ENCODE measurements around the gene DQX1.

DNA sequence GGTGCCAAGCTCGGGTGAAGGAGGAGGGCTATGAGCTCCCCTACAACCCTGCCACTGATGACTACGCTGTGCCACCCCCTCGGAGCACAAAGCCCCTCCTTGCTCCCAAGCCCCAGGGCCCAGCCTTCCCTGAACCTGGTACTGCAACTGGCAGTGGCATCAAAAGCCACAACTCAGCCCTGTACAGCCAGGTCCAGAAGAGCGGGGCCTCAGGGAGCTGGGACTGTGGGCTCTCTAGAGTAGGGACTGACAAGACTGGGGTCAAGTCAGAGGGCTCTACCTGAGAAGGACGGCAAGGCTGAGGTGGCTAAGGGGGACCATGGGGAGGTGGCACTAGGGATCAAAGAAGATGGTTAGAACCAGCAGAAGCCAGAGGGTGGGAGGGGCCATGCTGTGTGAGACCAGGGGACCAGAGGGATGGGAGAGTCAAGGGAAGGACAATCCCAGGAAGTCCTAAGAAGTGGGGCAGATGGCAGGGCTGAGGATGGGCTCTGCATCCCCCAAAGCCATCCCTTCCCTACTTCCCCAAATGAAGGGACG is 30.9 kb upstream of the DQX1 start:
- TF ChIP-seq, protein P1, sequence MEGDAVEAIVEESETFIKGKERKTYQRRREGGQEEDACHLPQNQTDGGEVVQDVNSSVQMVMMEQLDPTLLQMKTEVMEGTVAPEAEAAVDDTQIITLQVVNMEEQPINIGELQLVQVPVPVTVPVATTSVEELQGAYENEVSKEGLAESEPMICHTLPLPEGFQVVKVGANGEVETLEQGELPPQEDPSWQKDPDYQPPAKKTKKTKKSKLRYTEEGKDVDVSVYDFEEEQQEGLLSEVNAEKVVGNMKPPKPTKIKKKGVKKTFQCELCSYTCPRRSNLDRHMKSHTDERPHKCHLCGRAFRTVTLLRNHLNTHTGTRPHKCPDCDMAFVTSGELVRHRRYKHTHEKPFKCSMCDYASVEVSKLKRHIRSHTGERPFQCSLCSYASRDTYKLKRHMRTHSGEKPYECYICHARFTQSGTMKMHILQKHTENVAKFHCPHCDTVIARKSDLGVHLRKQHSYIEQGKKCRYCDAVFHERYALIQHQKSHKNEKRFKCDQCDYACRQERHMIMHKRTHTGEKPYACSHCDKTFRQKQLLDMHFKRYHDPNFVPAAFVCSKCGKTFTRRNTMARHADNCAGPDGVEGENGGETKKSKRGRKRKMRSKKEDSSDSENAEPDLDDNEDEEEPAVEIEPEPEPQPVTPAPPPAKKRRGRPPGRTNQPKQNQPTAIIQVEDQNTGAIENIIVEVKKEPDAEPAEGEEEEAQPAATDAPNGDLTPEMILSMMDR (IDR thresholded peaks at IDR 0.05) = no peak
- TF ChIP-seq POLR2A (IDR thresholded peaks at IDR 0.05) = no peak
